Neuronal stem cell (in vitro differentiated cells): ENCODE results near the gene FUT7.

Source experiments
- DNase-seq: peaks from one replicate; pipeline ENCODE4 v3.0.0-alpha.2; 2013; ENCODE audit warnings: low spot score
- H2AFZ ChIP-seq: one replicate; pipeline ENCODE4 v1.6.1; 2013; ENCODE audit warnings: mild to moderate bottlenecking, low read length, inconsistent platforms
- H2AK5ac ChIP-seq: 2 replicates; pipeline ENCODE4 v1.6.1; 2013; ENCODE audit warnings: low read depth, mild to moderate bottlenecking, inconsistent platforms, low read length, moderate library complexity, mixed read lengths
- H2BK120ac ChIP-seq: 2 replicates; pipeline ENCODE4 v1.6.1; 2013; ENCODE audit warnings: low read depth, mild to moderate bottlenecking, inconsistent platforms, low read length, moderate library complexity, mixed read lengths
- H2BK12ac ChIP-seq: one replicate; pipeline ENCODE4 v1.6.1; 2013; ENCODE audit warnings: low read length, inconsistent platforms
- H2BK15ac ChIP-seq: 2 replicates; pipeline ENCODE4 v1.6.1; 2013; ENCODE audit warnings: mild to moderate bottlenecking, low read length, inconsistent platforms, mixed read lengths
- H2BK5ac ChIP-seq: one replicate; pipeline ENCODE4 v1.6.1; 2013; ENCODE audit warnings: inconsistent platforms, mild to moderate bottlenecking, low read length, moderate library complexity
- H3K14ac ChIP-seq: one replicate; pipeline ENCODE4 v1.6.1; 2013; ENCODE audit warnings: low read length, inconsistent platforms
- H3K18ac ChIP-seq: 2 replicates; pipeline ENCODE4 v1.6.1; 2013; ENCODE audit warnings: low read length, inconsistent platforms
- H3K23ac ChIP-seq: 2 replicates; pipeline ENCODE4 v1.6.1; 2013; ENCODE audit warnings: low read depth, mild to moderate bottlenecking, mixed read lengths, low read length, inconsistent platforms; ENCODE audit not compliant: poor library complexity
- H3K27ac ChIP-seq: replicated peaks from 3 replicates; pipeline ENCODE4 v1.5.1; 2013; ENCODE audit warnings: low read length, inconsistent platforms
- H3K27me3 ChIP-seq, 3 experiments: 2 replicates each; pipeline ENCODE4 v1.6.1; 2013; ENCODE audit warnings: low read length in 3 of 3, mild to moderate bottlenecking in 2 of 3, inconsistent platforms in 1 of 3, low read depth in 1 of 3, mixed read lengths in 1 of 3, moderate library complexity in 1 of 3; ENCODE audit not compliant: control insufficient read depth in 3 of 3, insufficient read depth in 3 of 3
- H3K36me3 ChIP-seq, 2 donors: replicated peaks in 1 of 2; 2 replicates each; pipeline ENCODE4 v1.6.1; 2013; ENCODE audit warnings: low read length in 2 of 2; ENCODE audit not compliant: control insufficient read depth in 2 of 2, insufficient read depth in 2 of 2
- H3K4ac ChIP-seq: 2 replicates; pipeline ENCODE4 v1.6.1; 2013; ENCODE audit warnings: inconsistent platforms, mild to moderate bottlenecking, low read length, moderate library complexity
- H3K4me1 ChIP-seq, 2 donors: 1 replicate in 1 of 2; 2 replicates in 1 of 2; pipeline ENCODE4 v1.6.1; 2013; ENCODE audit warnings: low read length in 2 of 2, low read depth in 1 of 2; ENCODE audit not compliant: control insufficient read depth in 2 of 2, insufficient read depth in 1 of 2
- H3K4me2 ChIP-seq: one replicate; pipeline ENCODE4 v1.6.1; 2013; ENCODE audit warnings: mild to moderate bottlenecking, low read length, inconsistent platforms; ENCODE audit not compliant: insufficient read depth, poor library complexity, severe bottlenecking
- H3K4me3 ChIP-seq, 2 donors: 2 replicates each; pipeline ENCODE4 v1.5.1; 2013; ENCODE audit warnings: low read length in 2 of 2, mild to moderate bottlenecking in 2 of 2, inconsistent platforms in 1 of 2, moderate library complexity in 1 of 2
- H3K79me1 ChIP-seq: one replicate; pipeline ENCODE4 v1.6.1; 2013; ENCODE audit warnings: low read depth, mild to moderate bottlenecking, inconsistent platforms, low read length, moderate library complexity
- H3K9ac ChIP-seq: one replicate; pipeline ENCODE4 v1.6.1; 2013; ENCODE audit warnings: mild to moderate bottlenecking, low read depth, low read length, inconsistent platforms; ENCODE audit not compliant: poor library complexity
- H3K9me3 ChIP-seq, 2 donors: replicated peaks in 1 of 2; 2 replicates each; pipeline versions ENCODE3 to v1.6.1; 2013; ENCODE audit warnings: low read length in 2 of 2, mild to moderate bottlenecking in 2 of 2, inconsistent platforms in 1 of 2, low read depth in 1 of 2, mixed read lengths in 1 of 2, moderate library complexity in 1 of 2; ENCODE audit not compliant: control insufficient read depth in 2 of 2, insufficient read depth in 1 of 2
- H4K8ac ChIP-seq: one replicate; pipeline ENCODE4 v1.6.1; 2013; ENCODE audit warnings: low read depth, mild to moderate bottlenecking, inconsistent platforms, low read length, moderate library complexity
- H4K91ac ChIP-seq: one replicate; pipeline ENCODE4 v1.6.1; 2013; ENCODE audit warnings: low read length, low read depth, mild to moderate bottlenecking, inconsistent platforms; ENCODE audit not compliant: poor library complexity
- WGBS, 2 donors: extraction: QIAGEN DNeasy Blood & Tissue Kit; methylation state at CpG; one replicate each; pipeline ENCODE4 v1.1.7; 2013; ENCODE audit warnings: missing lambda C conversion rate in 2 of 2, mixed read lengths in 1 of 2; ENCODE audit not compliant: insufficient read length in 2 of 2, insufficient replicate concordance in 1 of 2; ENCODE audit errors: extremely low coverage in 2 of 2; 5-methylcytosine and 5-hydroxymethylcytosine counted together

Gene FUT7

GRCh38 chr9:137065336-137065967, 33.6 kb upstream of the FUT7 start:
- no CpG with 5 or more reads among the region's 23 CpGs for WGBS, 2 donors

DNA sequence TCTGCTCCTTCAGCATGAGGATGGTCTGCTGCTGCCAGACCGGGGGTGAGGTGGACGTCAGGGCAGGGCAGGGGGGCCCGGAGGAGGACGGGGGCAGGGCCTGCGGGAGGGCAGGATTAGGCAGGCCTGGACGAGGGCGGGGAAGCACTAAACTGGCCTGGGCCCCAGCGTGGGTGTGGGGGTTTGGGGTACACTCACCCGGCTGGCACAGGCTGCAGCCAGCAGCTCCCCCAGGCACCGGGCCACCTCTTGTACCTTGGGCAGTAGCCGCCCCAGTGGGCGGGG, 32.9 kb upstream of the FUT7 start:
- H2AFZ ChIP-seq = no peak overlapping the region
- H3K4me1 ChIP-seq = peaks cover 7% of the 10 kb centered on the region in 2 donors

More at GRCh38 chr9:137065336-137065967, 33.6 kb upstream of the FUT7 start:
- no peak overlapping the region for H2BK5ac ChIP-seq
- H3K27me3 ChIP-seq = peaks cover 0 to 10% (median 3%) of the 10 kb centered on the region in 3 experiments
- no peak overlapping the region for H3K4ac ChIP-seq
- peak overlapping the region; percentile 17 for H4K8ac ChIP-seq
- H3K9ac ChIP-seq = no peak overlapping the region
- peak overlapping the region; percentile 73 for H3K23ac ChIP-seq
- H3K14ac ChIP-seq = no peak overlapping the region
- no peak overlapping the region for H2BK15ac ChIP-seq
- peak overlapping the region; percentile 28 for H2AK5ac ChIP-seq
- H2BK120ac ChIP-seq = no peak overlapping the region
- peaks cover 7% of the 10 kb centered on the region in 2 donors for H3K4me1 ChIP-seq
- no peak overlapping the region for H3K4me2 ChIP-seq
- H3K27ac ChIP-seq = no peak overlapping the region
- H3K36me3 ChIP-seq = peaks cover 3 to 30% of the 10 kb centered on the region in 2 donors
- DNase-seq = no peak
- H2AFZ ChIP-seq = no peak overlapping the region
- H3K4me3 ChIP-seq = no peak overlapping the region
- no peak overlapping the region for H3K18ac ChIP-seq
- H3K79me1 ChIP-seq = peaks cover 11% of the 10 kb centered on the region
- peaks cover 0 to 2% of the 10 kb centered on the region in 2 donors for H3K9me3 ChIP-seq
- H4K91ac ChIP-seq = no peak overlapping the region
- H2BK12ac ChIP-seq = no peak overlapping the region

GRCh38 chr9:137064027-137064879, 32.4 kb upstream of the FUT7 start:
- Histone ChIP-seq H3K4me3 (no peak overlapping the region), H3K27ac (no peak overlapping the region), H3K9ac (peak overlapping the region; percentile 24), H3K79me1 (peaks cover 9% of the 10 kb centered on the region), H3K36me3 (peaks cover 3 to 30% of the 10 kb centered on the region in 2 donors), H3K4ac (no peak overlapping the region), H2BK15ac (peak overlapping the region; percentile 64), H4K91ac (no peak overlapping the region), H2BK120ac (peak overlapping the region; percentile 41), H3K4me2 (no peak overlapping the region), H3K14ac (no peak overlapping the region), H2AFZ (no peak overlapping the region), H2BK12ac (no peak overlapping the region), H3K18ac (peak overlapping the region; percentile 2), H3K23ac (no peak overlapping the region), H3K9me3 (peaks cover 0 to 2% of the 10 kb centered on the region in 2 donors), H3K27me3 (peaks cover 0 to 5% (median 0%) of the 10 kb centered on the region in 3 experiments), H3K4me1 (peaks cover 4 to 7% of the 10 kb centered on the region in 2 donors), H2BK5ac (no peak overlapping the region), H2AK5ac (peak overlapping the region; percentile 68), H4K8ac (no peak overlapping the region)
- DNase-seq = no peak
- no CpG with 5 or more reads among the region's 55 CpGs for WGBS, 2 donors

More for the DNA sequence above, 32.9 kb upstream of the FUT7 start:
- Histone ChIP-seq H3K9ac (no peak overlapping the region), H3K27me3 (peaks cover 0 to 10% (median 3%) of the 10 kb centered on the region in 3 experiments), H4K8ac (no peak overlapping the region), H2BK15ac (no peak overlapping the region), H2BK12ac (no peak overlapping the region), H2BK5ac (no peak overlapping the region), H3K23ac (no peak overlapping the region), H2AK5ac (peak overlapping the region; percentile 56), H3K4ac (no peak overlapping the region), H3K14ac (no peak overlapping the region), H2BK120ac (no peak overlapping the region), H3K18ac (no peak overlapping the region), H3K9me3 (peaks cover 0 to 2% of the 10 kb centered on the region in 2 donors), H3K4me2 (no peak overlapping the region), H4K91ac (no peak overlapping the region), H3K79me1 (peaks cover 11% of the 10 kb centered on the region), H3K4me3 (no peak overlapping the region), H3K36me3 (peaks cover 3 to 30% of the 10 kb centered on the region in 2 donors), H3K27ac (no peak overlapping the region)
- DNase-seq = no peak
- no CpG with 5 or more reads among the region's 12 CpGs for WGBS, 2 donors
